Hindlimb muscle (tissue), 1 donor: ENCODE measurements around the gene TSPAN9. TPM values are rescaled to one million over a fixed set of nuclear protein-coding genes. Genes with fewer than 3 reads are reported as not detected.

ENCODE experiments used
- DNase-seq: peaks from one replicate; pipeline ENCODE4 v3.0.0-alpha.2; 2013
- polyA plus RNA-seq: library from polyadenylated mRNA; unstranded; fragments of 120-200 nt; gene quantifications from one replicate; pipeline ENCODE4 v1.2.1, GENCODE V29; 2013; ENCODE audit not compliant: insufficient read length

The TSPAN9 gene
- polyA plus RNA-seq, 1 donor: 98.9 TPM

DNA sequence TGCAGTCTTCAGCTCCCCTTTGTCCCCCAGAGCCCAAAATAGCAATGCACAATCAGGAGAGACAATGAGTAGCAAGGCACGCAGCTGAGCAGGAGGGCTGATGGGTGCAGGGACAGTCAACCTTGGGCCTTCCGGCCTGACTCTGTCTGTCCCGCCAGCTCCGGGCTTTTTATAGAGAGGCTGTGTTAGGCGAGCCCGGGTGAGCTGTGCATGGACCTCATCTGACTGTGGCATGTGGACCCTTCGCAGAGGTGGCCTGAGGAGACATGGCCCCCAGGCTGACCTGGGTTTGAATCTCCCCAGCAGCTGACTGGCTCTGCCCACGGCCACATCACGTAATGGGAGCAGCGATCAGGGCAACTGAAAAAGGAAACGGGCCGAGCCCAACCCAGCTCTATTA lies 177.9 kb downstream of the TSPAN9 start:
- DNase-seq: no peak

DNA sequence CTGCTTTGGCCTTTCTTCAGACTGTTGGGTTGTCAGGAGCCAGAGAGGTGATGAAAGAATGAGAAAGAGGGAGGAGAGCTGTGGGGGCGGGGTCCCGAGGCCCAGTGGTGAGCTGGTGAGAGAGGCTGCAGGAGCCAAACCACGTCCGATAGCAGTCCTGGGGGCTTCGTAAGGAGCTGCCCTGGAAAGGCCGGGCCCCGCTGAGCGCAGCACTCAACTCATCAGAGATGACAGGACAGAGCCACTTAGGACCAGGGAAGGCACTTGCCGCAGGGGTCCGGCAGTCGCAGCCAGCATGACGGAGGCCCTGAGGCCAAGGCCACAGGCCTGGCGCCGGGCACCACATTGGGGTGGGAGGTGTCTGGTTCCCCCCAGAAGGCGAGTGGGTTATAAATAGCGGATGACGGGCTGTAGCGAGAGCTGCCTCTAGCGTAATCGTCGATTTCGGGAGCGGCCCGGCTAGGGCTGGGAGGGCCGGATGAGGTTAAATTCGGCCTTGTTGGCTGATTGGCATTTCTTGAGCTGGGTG lies 179.0 kb downstream of the TSPAN9 start:
- DNase-seq: no peak

DNA sequence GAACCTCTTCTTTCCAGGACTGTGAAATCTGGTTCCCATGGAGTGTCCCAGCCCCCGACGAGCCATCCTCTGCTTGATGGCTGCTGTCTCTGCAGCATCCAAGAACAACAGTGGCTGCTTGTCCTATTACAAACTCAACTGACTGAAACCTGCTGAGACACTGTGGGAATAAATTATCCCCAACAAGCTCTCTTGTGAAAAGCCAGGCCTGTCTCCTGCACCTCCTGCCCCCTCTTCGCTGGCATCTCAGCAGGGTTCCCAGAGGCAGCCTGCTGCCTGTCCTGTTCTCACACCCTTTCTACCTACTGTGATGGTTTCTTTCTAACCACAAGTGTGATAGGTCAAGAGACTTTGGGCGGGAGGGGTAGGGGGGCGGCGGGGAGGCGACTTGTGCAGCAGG lies 180.2 kb downstream of the TSPAN9 start:
- DNase-seq: no peak

DNA sequence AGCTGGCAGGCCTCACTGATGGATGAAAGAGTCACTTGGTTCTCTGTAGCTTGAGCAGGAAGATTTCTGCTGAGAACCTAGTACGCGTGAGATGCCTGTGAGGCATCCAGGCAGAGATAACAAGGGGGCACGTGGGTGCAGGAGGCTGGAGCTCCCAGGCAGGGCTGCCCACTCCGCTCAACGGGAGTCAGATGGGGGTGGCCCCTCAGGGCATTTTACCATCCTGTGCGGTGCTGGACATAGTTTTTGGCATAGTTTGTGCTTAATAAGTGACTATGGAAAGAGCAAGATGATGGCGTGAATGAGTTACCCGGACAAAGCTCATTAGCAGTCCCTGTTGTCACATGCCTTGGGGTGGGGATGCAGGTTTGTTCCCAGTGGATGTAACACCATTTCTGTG lies 182.8 kb downstream of the TSPAN9 start:
- no peak for DNase-seq

DNA sequence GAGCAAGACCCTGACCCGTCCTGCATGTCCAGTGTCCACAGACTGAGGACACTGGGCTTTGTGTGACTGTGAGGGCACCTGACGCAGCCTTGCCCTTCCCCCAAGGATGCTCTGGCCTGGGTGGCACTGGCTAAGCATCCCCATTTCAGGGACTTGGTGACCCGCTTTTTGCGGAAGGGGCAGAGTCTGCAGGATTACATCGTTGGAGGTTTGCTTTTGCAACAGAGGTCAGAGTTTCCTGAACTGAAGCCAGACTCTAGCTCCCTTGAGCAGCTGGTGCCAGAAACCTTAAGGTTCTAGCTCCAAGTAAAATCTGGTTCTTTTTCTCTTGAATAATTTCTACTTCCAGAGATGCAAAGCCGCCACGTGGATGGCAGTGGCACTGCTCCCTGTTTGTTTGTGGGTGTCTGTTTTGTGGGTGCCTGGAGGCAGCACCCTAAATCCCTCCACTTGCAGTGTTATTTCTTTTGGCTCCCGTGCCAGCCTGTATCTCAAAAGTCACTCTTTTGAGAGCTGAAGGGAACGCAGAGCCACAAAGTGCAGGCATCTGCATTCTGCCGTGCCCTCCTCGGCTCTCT lies 184.7 kb downstream of the TSPAN9 start:
- DNase-seq: no peak

DNA sequence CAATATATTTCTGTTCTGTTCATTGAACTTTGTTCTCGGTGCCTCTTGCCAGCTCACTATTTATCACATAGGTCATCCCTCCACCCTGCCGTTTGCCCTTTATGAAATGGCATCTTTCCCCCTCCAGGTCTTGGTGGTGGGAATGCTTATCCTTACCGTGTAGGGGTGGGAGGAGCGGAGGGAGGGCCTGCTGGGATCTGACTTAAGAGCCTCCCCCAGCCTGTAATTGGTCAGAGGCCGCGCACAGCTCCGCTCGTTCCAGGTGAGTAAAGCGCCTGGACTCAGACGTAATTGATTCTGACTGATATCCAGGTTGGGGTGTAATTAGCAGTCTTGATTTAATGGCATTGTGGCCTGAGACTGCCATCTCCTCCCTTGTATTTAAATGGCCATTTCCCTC lies 185.3 kb downstream of the TSPAN9 start:
- DNase-seq: no peak

DNA sequence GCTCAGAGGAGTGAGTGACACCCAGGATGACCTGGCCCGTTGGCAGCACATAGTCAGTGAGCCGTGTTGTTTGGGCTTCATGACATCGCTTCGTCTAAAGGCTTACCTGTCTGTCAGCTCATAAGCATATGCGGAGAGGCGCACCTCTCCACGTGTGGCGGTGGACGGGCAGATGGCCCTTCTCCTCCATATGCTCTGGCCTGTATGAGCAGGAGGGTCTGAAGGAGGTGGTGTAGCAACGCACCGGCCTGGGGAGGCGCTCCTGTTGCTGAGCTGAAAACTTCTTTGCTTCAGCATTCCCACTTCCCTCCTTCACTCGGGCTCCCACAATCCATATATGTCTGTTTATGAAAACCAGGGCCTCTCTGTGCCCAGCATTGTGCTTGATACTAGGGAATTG lies 186.1 kb downstream of the TSPAN9 start:
- no peak for DNase-seq

DNA sequence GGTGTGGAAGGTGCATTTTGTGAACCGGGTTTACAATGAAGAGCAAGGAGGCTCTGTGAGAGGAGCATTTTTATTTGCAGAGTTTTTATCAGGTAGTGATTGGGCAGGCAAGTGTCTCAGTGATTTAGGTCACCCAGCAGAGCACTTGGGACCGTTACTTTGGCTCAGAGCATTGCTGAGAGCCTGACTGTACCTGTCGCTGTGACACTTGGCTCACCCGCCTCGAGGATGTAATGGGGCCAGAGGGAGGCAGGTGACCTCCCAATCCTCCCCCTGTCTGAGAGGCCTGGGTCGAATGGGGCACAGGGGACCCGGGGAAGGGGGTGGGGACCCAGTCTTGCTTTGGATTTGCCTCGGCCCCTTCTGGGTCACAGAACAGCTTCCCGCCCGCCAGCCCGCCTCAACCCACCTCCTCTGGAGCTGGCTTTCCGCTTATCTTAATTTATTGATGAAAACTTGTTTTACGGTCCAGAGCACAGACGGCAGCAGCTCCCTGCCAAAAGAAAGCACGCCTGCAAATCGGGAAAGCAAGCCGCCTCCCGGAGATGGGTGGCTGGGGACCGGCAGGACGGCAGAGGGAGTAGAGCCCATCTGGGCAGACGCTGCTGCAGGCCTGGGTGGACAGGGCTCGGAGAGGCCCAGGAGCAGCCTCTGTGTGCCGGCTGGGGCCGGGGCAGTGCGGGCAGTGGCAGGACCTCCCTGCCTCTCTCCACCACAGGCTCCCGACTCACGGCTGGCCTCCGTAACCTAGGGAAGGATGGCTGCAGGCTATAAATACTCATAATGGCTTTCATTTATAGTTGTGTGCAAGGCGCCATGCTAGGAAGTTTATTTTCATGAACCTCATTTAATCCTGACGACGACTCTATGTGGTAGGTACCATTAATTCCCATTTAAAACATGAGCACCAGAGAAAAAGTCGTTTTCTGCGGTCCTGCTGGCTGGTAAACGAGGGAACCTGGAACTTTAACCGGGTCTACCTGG lies 187.1 kb downstream of the TSPAN9 start:
- no peak for DNase-seq

DNA sequence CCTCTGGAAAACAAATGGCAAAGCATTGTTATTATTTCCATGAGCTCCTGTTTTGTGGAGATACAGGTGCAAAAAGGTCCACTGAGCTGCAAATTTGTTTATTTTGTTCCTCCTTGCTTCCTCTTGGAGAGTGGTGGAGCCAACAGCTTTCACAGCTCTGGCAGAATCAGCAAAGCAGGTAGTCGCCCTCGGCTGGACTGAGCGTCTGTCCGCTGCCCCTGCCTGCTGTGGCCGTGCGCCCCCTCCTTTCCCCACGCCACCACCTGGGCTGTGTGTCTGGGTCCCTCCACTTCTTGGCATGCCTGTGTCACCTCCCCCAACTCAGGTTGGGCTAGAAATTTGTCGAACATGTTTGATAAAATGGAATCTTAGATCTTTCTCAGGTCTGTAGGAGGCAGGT lies 188.2 kb downstream of the TSPAN9 start:
- DNase-seq: no peak

DNA sequence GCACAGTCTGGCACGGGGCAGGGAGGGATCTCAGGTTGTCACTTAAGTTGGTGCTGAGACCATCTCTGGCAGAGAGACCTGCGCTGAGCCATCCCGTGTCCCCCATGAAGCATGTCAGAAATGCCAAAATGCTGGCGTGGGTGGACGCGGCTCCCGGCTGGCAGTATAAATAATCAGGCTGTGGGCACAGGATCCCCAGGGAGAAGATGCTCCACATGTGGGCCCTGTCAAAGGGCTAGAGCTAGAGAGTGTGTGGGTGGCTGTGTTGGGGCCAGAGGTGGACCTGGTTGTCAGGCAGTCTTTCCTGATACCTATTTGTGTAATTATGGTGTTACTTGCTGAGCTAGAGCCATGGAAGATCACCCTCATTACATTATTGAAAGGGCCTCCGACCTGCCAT lies 189.5 kb downstream of the TSPAN9 start:
- no peak for DNase-seq

DNA sequence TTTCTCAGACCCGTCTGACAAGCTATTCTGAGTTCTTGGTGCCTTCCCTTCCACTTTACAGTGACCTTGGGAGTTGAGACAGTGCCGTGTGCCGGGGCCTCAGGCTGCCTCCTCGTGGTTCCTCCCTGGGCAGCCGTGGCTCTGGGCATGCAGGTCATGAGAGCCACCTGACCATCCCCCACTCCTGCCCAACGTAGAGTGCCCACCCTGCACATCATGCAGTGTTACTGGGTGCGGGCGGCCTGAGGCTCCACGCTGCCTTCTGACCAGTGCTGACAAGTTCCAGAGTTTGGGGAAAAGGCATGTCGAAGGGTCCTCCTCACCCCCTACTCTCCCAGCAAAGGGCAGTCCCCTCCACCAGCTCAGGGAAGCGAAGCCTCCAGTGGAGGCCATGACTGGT lies 190.5 kb downstream of the TSPAN9 start:
- DNase-seq: no peak

DNA sequence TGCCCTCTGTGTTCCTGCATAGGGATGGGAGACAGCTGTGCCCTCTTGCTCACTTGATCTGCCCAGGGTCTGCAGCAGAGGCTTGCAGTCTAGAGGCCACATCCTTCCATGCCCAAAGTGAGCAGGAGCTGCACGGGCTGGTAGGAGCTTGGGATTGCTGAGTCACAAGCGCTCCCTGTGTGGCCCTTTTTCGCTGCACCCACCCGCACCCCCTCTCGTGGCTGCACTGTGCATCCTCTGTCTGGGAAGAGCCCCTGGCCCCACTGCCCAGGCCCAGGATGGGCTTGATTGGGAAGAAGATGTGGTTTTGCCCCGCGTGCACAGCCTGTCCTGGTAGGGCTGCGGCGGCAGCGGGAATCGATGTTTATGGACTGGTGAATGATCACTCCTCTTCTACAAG lies 192.4 kb downstream of the TSPAN9 start:
- no peak for DNase-seq

DNA sequence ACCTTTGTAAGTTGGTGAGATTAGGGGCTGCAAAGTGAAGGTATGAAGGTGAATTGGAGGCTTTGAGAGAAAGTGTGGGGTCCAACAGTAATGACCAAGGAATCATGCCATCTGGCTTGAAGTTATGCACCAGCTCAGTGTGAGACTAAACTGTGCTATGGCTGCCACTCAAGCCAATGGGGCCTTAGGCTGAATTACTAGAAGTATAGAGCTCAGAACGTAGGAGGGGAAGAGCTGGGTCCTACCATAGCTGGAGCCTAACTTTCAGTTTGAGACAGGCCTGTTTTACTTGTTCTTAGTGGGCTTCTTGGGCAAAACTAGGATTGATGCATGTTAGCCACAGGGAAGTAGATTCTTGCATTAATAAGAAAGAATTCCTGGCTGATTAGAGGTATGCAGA lies 194.0 kb downstream of the TSPAN9 start:
- DNase-seq: no peak

DNA sequence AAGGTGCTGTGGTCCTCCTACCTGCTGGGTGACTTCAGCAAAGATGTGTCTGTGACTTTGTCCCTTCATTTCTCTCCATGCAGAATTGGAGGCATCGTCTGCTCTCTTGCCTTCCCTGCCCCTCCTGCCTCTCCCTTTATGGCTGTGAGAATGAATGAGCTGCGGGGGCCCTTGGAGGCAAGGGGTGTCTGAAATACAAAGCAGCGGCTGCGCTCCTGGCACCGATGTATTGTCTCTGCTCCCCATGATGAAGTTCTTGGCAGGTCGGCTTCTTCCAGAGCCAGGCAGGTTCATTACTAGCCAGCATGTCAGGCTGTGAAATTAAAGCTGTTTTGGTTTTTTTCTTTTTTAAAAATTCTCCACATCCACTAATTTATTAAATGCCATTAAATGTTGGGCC lies 194.5 kb downstream of the TSPAN9 start:
- no peak for DNase-seq

DNA sequence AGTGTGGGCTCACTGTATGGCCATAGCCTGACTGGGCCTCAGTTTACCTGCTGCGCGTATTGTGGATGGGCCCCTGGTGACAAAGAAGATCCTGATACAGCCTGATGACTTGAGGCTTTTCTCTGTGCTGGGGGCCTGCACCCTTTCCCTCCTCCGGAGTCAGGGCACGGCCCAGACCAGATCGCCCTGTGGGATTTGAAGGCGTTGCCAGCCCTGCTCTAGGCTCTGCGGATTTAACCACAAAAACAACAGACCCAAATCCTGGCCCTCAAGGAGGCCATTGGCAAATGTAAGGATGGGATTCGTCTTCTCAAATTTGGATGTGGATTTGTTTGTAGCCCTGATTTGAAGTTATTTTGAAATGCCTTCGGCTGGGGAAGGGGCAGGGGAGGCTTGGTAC lies 195.8 kb downstream of the TSPAN9 start:
- DNase-seq: no peak

DNA sequence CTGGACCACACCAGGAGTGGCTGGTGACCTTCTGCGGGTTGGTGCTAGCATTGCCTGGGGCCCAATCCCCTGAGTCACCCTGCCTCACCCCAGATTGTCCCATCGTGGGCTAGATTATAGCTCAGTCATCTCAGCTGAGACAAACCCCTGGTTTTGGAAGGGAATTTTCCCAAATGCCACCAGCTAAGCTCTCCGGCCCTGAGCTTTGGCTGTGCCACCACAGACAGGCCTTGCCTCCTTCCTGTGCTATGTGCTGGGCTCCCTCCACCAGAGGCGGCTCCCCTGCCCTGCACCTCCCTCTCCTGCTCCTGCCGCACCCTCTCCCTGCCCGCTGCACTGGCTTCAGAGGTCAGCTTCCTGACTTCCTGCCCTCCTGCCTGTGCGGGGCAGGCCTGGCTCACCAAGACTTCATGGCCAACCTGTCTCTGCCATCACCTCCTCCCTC lies 196.3 kb downstream of the TSPAN9 start:
- no peak for DNase-seq

DNA sequence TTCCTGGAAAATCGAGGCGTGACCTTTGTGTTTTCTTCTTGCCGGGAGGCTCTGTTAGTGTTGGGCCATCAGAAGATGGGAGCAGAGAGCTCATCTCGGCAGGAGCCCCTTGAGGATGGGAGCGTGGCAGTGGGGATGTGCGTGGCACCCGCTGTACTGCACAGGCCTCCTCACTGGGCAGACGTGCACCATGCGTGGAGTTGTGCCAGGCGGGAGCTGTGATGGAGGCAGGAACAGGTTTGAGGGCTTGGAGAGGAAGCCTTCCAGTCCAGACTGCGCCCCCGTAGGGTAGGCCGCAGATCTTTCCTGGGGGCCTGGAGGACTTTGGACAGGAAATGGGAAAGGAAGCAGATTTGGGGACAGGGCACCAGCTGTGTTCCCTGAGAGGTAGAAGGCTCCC lies 197.5 kb downstream of the TSPAN9 start:
- DNase-seq: no peak

DNA sequence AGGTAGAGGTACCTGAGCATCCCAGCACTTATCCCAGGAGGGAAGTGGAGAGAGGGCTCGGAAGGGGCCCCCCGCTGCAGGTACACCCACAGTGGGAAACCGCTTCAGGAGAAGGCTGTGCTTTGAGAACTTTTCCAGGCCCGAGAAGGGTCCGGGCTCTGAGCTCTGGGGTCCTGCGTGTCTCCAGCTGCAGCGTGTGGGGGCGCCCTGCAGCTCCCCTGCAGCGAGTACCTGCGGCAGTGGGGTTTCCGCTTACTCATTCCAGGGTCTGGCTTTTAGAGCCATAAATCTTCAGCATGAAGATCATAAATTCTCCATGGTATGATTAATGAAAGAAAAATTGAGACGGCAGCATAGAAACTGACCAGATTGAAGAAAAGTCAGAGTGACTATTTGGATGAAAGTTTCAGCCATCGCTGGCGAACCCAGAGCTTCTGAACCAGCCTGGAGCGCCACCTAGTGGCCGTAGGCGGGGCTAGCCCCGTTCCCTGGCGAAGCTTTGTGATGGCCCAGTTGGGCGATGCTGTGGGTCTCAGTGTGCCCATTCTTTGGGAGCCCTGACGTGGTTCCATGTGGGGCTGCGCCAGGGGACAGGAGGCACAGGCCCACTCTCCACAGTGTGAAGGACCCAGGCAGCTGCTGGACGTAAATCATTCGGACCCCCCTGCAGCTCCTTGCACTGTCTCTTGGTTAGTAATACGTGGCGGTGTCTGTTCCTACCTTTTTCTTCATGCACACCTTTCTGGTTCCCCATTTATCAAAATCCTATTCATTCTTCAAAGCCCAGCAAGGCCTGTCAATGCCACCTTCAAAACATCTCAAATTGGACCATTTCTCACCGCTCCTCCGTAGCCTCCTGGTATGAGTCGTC lies 198.2 kb downstream of the TSPAN9 start:
- DNase-seq: peak; percentile 81

DNA sequence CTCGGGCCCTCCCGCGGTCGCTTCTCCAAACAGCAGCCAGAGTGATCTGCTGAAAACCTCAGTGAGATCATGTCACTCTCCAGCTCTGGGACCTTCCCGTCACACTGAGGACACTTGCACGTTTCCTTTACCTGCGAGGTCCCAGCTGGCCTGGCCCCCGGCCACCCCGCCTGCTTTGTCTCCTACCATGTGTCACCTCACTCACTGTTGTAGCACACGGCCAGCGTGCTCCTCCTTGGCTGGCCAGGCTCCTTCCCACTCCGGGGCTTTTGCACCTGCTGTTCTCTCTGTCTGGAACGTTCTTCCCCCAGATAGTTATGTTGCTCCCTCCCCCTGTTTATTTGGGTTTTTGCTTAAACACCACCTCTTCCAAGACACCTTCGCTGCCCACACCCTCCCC lies 199.0 kb downstream of the TSPAN9 start:
- DNase-seq: no peak

DNA sequence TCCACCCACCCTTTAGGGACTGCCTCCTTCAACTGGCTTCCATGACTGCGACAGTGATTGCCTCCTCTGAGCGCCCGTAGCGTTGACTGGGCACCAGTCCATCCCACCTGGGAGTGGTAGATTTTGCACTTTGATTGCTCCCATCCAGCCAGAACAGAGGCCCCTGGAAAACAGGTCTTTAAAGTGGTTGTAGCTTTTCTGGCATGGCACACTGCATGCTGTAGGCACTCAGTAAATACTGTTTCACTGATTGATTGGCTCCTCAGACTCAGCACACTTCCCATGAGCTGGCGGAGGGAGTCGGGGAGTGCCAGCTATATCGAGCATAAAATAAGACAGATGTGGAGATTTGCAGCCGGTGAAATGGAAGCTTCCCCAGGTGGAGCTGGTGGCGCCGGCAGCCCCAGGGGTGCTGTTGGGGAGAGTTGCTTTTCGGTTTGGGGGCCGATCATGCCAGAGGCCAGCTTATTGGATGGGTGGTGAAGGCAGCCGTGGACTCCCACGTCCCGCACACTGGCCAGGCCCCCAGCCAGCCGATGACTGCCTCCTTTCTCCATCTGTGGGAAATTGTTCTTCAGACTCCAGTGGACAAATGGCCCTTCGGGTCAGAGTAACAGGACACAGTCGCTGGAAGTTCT lies 200.2 kb downstream of the TSPAN9 start:
- DNase-seq: no peak

DNA sequence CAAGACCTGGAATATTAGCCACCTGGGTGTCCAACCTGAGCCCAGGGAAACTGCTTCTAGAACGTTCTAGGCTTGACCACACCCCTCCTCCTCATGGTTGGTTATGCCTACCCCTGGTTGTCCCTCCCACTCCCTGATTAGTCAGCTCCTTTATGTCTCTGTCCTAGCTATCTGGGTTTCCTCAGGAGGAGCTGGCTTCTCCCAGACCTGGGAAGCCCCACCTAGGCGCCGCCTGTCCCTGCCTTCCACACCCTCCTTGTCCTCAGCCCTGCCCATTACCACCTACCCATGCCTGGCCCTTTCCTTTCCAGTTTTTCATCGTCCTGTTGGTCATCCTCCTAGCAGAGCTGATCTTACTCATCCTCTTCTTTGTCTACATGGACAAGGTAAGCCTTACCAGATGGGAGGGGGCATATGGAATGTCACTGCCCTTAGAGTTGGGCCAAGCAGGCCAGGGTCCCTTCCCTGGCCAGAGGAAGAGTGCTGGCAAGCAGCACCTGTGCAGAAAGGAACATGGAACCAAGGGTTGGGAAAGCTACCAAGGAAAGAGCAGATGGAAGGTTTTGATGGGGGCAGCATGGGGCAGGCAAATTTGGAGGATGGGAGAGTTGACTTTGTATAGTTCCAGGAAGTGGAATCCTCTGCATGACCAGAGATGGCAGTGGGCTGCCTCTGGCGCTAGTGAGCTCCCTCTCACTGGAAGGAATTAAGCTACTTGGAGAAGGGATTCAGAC lies 201.7 kb downstream of the TSPAN9 start:
- no peak for DNase-seq

DNA sequence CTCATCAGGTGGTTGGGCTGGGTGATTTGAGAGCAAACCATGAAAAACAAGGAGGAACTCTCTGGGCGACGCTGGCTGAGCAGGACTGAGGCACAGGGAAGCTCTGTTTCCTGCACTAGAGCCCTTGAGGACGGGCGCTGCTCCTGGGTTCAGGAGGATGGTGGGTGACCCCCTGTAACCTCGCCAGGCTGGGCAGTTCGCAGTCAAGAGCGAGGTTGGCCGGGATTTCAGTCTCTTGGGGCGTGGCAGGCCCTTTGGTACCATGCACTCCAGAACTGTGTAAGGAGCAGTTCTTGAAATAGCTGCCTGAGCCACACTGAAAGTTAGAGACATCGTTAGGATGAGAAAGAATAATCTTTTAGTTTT lies 202.2 kb downstream of the TSPAN9 start:
- DNase-seq: no peak
